CD4-positive, alpha-beta T cell (primary cell): ENCODE measurements around the gene GRB2. TPM values are rescaled to one million over a fixed set of nuclear protein-coding genes. Genes with fewer than 3 reads are reported as not detected.

Source experiments
- ATAC-seq: fragments of 200-7000 bp; cut with Tn5 transposase; one replicate; pipeline ENCODE4 v1.10.0; 2022; ENCODE audit warnings: mild to moderate bottlenecking; ENCODE audit not compliant: poor library complexity
- CTCF ChIA-PET: fragments of 350-600 bp; sonication (Branson Sonifier 250); formaldehyde crosslinking; loops from one replicate; lab custom pipeline; 2021; ENCODE audit warnings: antibody characterized with exemption, inconsistent platforms; lab: Charles Lee
- POLR2A ChIA-PET: fragments of 350-600 bp; sonication (Branson Sonifier 250); formaldehyde crosslinking; loops from one replicate; lab custom pipeline; 2021; ENCODE audit warnings: antibody characterized with exemption, inconsistent platforms; lab: Charles Lee
- DNase-seq, 14 experiments: peaks; one replicate each; pipeline ENCODE4 v3.0.0-alpha.2; 2013 to 2020; ENCODE audit warnings: mixed read lengths in 2 of 14
- H3K27ac ChIP-seq, 2 donors: one replicate each; pipeline versions ENCODE4 v1.5.1 to v1.7.0; 2013; ENCODE audit warnings: low read length in 2 of 2, low read depth in 1 of 2, mild to moderate bottlenecking in 1 of 2
- H3K27me3 ChIP-seq, 2 experiments: 1 replicate in 1 of 2; 2 replicates in 1 of 2; pipeline versions ENCODE4 v1.6.1 to v1.7.0; 2013; ENCODE audit warnings: low read length in 2 of 2, control low read depth in 1 of 2, mild to moderate bottlenecking in 1 of 2, moderate library complexity in 1 of 2; ENCODE audit not compliant: insufficient read depth in 2 of 2, control insufficient read depth in 1 of 2
- H3K36me3 ChIP-seq: one replicate; pipeline ENCODE4 v1.6.1; 2013; ENCODE audit warnings: low read length, control low read depth; ENCODE audit not compliant: insufficient read depth
- H3K4me1 ChIP-seq: one replicate; pipeline ENCODE4 v1.6.1; 2013; ENCODE audit warnings: low read length, control low read depth; ENCODE audit not compliant: insufficient read depth
- H3K4me3 ChIP-seq: one replicate; pipeline ENCODE4 v1.5.1; 2013; ENCODE audit warnings: mild to moderate bottlenecking, low read length, moderate library complexity
- H3K9me3 ChIP-seq, 2 experiments: 1 replicate in 1 of 2; 2 replicates in 1 of 2; pipeline versions ENCODE4 v1.6.1 to v1.7.0; 2013; ENCODE audit warnings: low read length in 2 of 2, mild to moderate bottlenecking in 2 of 2, control low read depth in 1 of 2, moderate library complexity in 1 of 2; ENCODE audit not compliant: control insufficient read depth in 1 of 2, insufficient read depth in 1 of 2
- H3K27ac Mint-ChIP-seq: one replicate; pipeline ENCODE4 v1.8.0; 2020; ENCODE audit warnings: mixed read lengths
- H3K27me3 Mint-ChIP-seq: one replicate; pipeline ENCODE4 v1.8.0; 2021; ENCODE audit warnings: mixed read lengths
- H3K36me3 Mint-ChIP-seq: one replicate; pipeline ENCODE4 v1.8.0; 2021; ENCODE audit warnings: low read depth, mixed read lengths
- H3K4me1 Mint-ChIP-seq: one replicate; pipeline ENCODE4 v1.8.0; 2021; ENCODE audit warnings: low read depth, mixed read lengths
- H3K4me3 Mint-ChIP-seq: one replicate; pipeline ENCODE4 v1.8.0; 2020; ENCODE audit warnings: mild to moderate bottlenecking, mixed read lengths
- H3K9me3 Mint-ChIP-seq: one replicate; pipeline ENCODE4 v1.8.0; 2020; ENCODE audit warnings: mixed read lengths
- intact Hi-C, 2 experiments: fragments of 100-400 bp; cut with DNase I in 1 of 2; cut with micrococcal nuclease in 1 of 2; formaldehyde crosslinking; loops; one replicate each; pipeline versions ENCODE4 v1.15.1 to v1.9.0; 2023 to 2025; cut with DNase I, micrococcal nuclease
- total RNA-seq, 174 experiments: library from RNA in 2 of 174; stranded (reverse) in 2 of 174; gene quantifications; one replicate each; pipeline ENCODE4 v1.2.3 and lab custom pipeline; 2021 to 2026
- TF ChIP-seq, protein P1 (sequence below): fragments of 200-600 bp; IDR thresholded peaks from one replicate; pipeline ENCODE4 v1.8.0; 2022; ENCODE audit warnings: antibody characterized with exemption, mild to moderate bottlenecking

The GRB2 gene
- total RNA-seq, 2 experiments from 2014 or later, result 88.8 to 92.6 TPM

DNA sequence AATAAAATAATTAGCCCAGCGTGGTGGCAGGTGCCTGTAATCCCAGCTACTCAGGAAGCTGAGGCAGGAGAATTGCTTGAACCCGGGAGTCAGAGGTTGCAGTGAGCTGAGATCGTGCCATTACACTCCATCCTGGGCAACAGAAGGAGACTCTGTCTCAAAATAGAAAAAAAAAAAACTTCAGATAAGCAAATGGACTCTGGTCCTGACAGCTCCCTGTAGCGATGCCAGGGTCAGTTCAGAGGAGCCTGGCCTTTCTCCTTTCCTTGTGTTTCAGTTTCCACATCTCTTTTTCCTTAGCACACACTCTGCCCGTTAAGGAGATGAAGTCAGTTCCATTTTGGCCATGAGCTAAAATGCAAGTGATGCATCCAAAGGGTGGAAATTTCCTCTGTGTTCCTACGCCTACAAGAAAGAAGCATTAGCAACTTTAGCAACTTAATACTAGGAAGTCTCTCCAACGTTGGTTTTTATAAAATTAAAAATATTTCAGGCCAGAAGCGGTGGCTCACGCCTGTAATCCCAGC is 11.6 kb upstream of the GRB2 start:
- H3K27me3 ChIP-seq, result no peaks in the 10 kb centered on the region
- intact Hi-C loops, result no loop called here
- Mint-ChIP-seq H3K27me3 (no peaks in the 10 kb centered on the region), H3K4me3 (no peak overlapping the region), H3K27ac (no peak overlapping the region), H3K9me3 (no peaks in the 10 kb centered on the region), H3K36me3 (no peaks in the 10 kb centered on the region), H3K4me1 (peaks cover 6% of the 10 kb centered on the region)
- TF ChIP-seq, protein P1, sequence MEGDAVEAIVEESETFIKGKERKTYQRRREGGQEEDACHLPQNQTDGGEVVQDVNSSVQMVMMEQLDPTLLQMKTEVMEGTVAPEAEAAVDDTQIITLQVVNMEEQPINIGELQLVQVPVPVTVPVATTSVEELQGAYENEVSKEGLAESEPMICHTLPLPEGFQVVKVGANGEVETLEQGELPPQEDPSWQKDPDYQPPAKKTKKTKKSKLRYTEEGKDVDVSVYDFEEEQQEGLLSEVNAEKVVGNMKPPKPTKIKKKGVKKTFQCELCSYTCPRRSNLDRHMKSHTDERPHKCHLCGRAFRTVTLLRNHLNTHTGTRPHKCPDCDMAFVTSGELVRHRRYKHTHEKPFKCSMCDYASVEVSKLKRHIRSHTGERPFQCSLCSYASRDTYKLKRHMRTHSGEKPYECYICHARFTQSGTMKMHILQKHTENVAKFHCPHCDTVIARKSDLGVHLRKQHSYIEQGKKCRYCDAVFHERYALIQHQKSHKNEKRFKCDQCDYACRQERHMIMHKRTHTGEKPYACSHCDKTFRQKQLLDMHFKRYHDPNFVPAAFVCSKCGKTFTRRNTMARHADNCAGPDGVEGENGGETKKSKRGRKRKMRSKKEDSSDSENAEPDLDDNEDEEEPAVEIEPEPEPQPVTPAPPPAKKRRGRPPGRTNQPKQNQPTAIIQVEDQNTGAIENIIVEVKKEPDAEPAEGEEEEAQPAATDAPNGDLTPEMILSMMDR, result no peak
- no peak overlapping the region for H3K27ac ChIP-seq
- no peaks in the 10 kb centered on the region for H3K36me3 ChIP-seq
- H3K9me3 ChIP-seq, result no peaks in the 10 kb centered on the region
- DNase-seq, result no peak
- ChIA-PET POLR2A (no interaction called here), CTCF (no interaction called here)
- H3K4me1 ChIP-seq, result peaks cover 6% of the 10 kb centered on the region
- H3K4me3 ChIP-seq, result no peak overlapping the region
- ATAC-seq, result no peak

DNA sequence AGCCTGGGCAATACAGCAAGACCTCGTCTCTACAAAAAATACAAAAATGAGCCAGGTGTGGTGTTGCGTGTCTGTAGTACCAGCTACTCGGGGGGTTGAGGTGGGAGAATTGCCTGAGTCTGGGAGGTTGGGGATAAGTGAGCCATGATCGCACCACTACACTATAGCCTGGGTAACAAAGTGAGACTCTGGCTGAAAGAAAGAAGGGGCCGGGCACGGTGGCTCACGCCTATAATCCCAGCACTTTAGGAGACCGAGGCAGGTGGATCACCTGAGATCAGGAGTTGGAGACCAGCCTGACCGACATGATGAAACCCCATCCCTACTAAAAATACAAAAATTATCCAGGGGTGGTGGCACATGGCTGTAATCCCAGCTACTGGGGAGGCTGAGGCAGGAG is 10.5 kb upstream of the GRB2 start:
- Mint-ChIP-seq H3K4me3 (no peak overlapping the region), H3K36me3 (no peaks in the 10 kb centered on the region), H3K27me3 (no peaks in the 10 kb centered on the region), H3K4me1 (peaks cover 16% of the 10 kb centered on the region), H3K9me3 (no peaks in the 10 kb centered on the region), H3K27ac (no peak overlapping the region)
- DNase-seq (no peak), ATAC-seq (no peak)
- Histone ChIP-seq H3K4me1 (peaks cover 14% of the 10 kb centered on the region), H3K27ac (no peak overlapping the region), H3K36me3 (no peaks in the 10 kb centered on the region), H3K4me3 (no peak overlapping the region), H3K9me3 (no peaks in the 10 kb centered on the region), H3K27me3 (no peaks in the 10 kb centered on the region)
- ChIA-PET POLR2A (no interaction called here), CTCF (no interaction called here)
- intact Hi-C loops, result no loop called here
- TF ChIP-seq, protein P1, result no peak

DNA sequence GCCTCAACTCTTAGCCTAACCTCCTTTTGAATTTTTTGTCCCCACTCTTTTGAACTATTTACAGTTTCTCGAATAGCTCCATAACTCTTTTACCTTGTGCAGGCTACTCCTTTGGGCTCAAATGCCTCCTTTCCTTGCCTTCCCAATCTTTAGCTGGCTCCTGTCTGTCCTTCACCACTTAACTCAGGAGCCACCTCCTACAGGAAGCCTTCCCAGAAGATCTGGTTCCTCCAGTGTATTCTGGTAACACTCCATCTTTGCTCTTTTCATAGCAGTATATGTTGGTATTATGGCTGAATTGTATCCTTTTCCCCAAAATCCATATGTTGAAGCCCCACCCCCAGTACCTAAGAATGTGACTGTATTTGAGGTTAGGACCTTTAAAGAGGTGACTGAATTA is 9.0 kb upstream of the GRB2 start:
- no peak overlapping the region for H3K4me3 ChIP-seq
- H3K4me1 Mint-ChIP-seq, result peaks cover 16% of the 10 kb centered on the region
- H3K36me3 Mint-ChIP-seq, result no peaks in the 10 kb centered on the region
- H3K36me3 ChIP-seq, result no peaks in the 10 kb centered on the region
- TF ChIP-seq, protein P1, result no peak
- POLR2A ChIA-PET, result interaction anchor here (0.7 kb wide), 1 partner anchor 401 kb away, joined by 3 read pairs; no protein-coding TSS in a partner anchor
- peaks cover 14% of the 10 kb centered on the region for H3K4me1 ChIP-seq
- H3K27me3 Mint-ChIP-seq, result no peaks in the 10 kb centered on the region
- no peak overlapping the region for H3K27ac Mint-ChIP-seq
- intact Hi-C loops, result loop anchor here in 1 of 2 experiments (5.0 kb wide), 2 partner anchors 357 to 492 kb away; partner anchors contain the start of genes OTOP2 and USH1G
- DNase-seq, result no peak
- CTCF ChIA-PET, result no interaction called here
- no peak overlapping the region for H3K4me3 Mint-ChIP-seq
- ATAC-seq, result no peak
- H3K27me3 ChIP-seq, result no peaks in the 10 kb centered on the region
- no peak overlapping the region for H3K27ac ChIP-seq
- no peaks in the 10 kb centered on the region for H3K9me3 Mint-ChIP-seq
- H3K9me3 ChIP-seq, result no peaks in the 10 kb centered on the region
